Heart right ventricle (tissue), 16 donors: ENCODE data around the gene YIF1B. TPM values are rescaled to one million over a fixed set of nuclear protein-coding genes. Genes with fewer than 3 reads are reported as not detected.
"Not testable (repeated sequence)": the region's sequence is repeated elsewhere in the genome, so short reads cannot be mapped to it uniquely, and the experiment has no call there.

ENCODE experiments used
- ATAC-seq, 8 donors: fragments of 200-7000 bp; cut with Tn5 transposase; one replicate each; pipeline ENCODE4 v1.9.1; 2020; ENCODE audit warnings: mild to moderate bottlenecking in 8 of 8, moderate library complexity in 8 of 8, moderate number of reproducible peaks in 1 of 8
- DNase-seq, 2 donors: peaks; one replicate each; pipeline ENCODE4 v3.0.0-alpha.2; 2020
- H3K27ac ChIP-seq, 10 donors: fragments of 200-600 bp; sonication (generic) in 2 of 10; one replicate each; pipeline versions ENCODE4 v1.5.0 to v1.8.0; 2020 to 2022; ENCODE audit warnings: mild to moderate bottlenecking in 3 of 10
- H3K27me3 ChIP-seq, 7 donors: fragments of 200-600 bp; one replicate each; pipeline ENCODE4 v1.8.0; 2021 to 2022; ENCODE audit warnings: mild to moderate bottlenecking in 2 of 7
- H3K36me3 ChIP-seq, 9 donors: fragments of 200-600 bp; sonication (generic) in 1 of 9; one replicate each; pipeline versions ENCODE4 v1.5.0 to v1.8.0; 2020 to 2022; ENCODE audit warnings: mild to moderate bottlenecking in 2 of 9
- H3K4me1 ChIP-seq, 9 donors: fragments of 200-600 bp; sonication (generic) in 1 of 9; one replicate each; pipeline versions ENCODE4 v1.5.0 to v1.8.0; 2020 to 2022; ENCODE audit warnings: mild to moderate bottlenecking in 4 of 9
- H3K4me3 ChIP-seq, 10 donors: fragments of 200-600 bp; sonication (generic) in 2 of 10; one replicate each; pipeline versions ENCODE4 v1.5.0 to v1.8.0; 2020 to 2022; ENCODE audit warnings: mild to moderate bottlenecking in 7 of 10, moderate library complexity in 2 of 10
- H3K9me3 ChIP-seq, 11 donors: fragments of 200-600 bp in 10 of 11; sonication (generic) in 2 of 11; one replicate each; pipeline versions ENCODE4 v1.5.0 to v1.8.0; 2013 to 2022; ENCODE audit warnings: mild to moderate bottlenecking in 2 of 11, control low read depth in 1 of 11, moderate library complexity in 1 of 11
- WGBS, 2 donors: extraction: QIAGEN DNeasy Blood & Tissue Kit; methylation state at CpG; one replicate each; pipeline ENCODE4 v1.1.7; 2013; ENCODE audit warnings: inconsistent platforms in 1 of 2; 5-methylcytosine and 5-hydroxymethylcytosine counted together
- intact Hi-C, 10 donors: fragments of 100-400 bp; cut with DNase I; formaldehyde crosslinking; loops; one replicate each; pipeline versions ENCODE4 v1.11.1 to v1.14.2; 2022
- long read RNA-seq, 3 donors: library from polyadenylated mRNA; unstranded; transcript quantifications; one replicate each; pipeline ENCODE4 v2.0.0, GENCODE V29; 2020 to 2021
- polyA plus RNA-seq, 2 donors: library from polyadenylated mRNA; stranded (reverse); fragments of 200-250 nt; gene quantifications; one replicate each; pipeline ENCODE4 v1.2.3, GENCODE V29; 2013
- total RNA-seq, 10 donors: library from RNA; stranded (reverse); fragmentation: NEBNext Ultra II Directional in 3 of 10; extraction: Animal tissue kit (Norgen Biotek cat#: 25700) in 3 of 10; gene quantifications; one replicate each; pipeline versions ENCODE4 v1.2.1 to v1.2.4, GENCODE V29; 2021 to 2023
- TF ChIP-seq, protein P1 (sequence below), 9 donors: fragments of 200-600 bp; sonication (generic) in 2 of 9; IDR thresholded peaks; one replicate each; pipeline versions ENCODE4 v1.5.0 to v1.8.0; 2021 to 2022; ENCODE audit warnings: antibody characterized with exemption in 9 of 9, mild to moderate bottlenecking in 5 of 9, moderate library complexity in 1 of 9
- donor health status: Arrhythmogenic right ventricular cardiomyopathy.
- donor health status: ischemic (EF 13 %, LVEDD 7.1; RV severe dilation, severe dysfunction).
- donor health status: healthy with polysubstance abuse.
- donor health status: DM: no; HTN: yes; CAD: no.
- donor health status: DM: no; HTN: no; CAD: no.
- donor health status: ischemic (EF 25% LVEDD 6.9; RV normal size, moderate dysfunction).
- donor health status: ischemic (EF 25% LVEDD 5.7; RV mildly dilated, moderate dysfunction).
- donor health status: healthy.
- donor health status: DM: yes; HTN: yes; CAD: no.
- donor health status: Ischemic cardiomyopathy.
- donor health status: ischemic (EF 35%, LVEDD 5.7; RV mildly dilated, moderate dysfunction).
- donor health status: nonischemic (EF 11% LVEDD 7.7; RV severe dilation, severe dysfunction).
- donor health status: DM: yes; HTN: yes; CAD: no.
- donor health status: PGD.
- donor health status: ischemic (EF 29% LVEDD 5.4; RV normal size, mild dysfunction).
- donor health status: nonischemic (EF 23%, LVEDD 6.1; RV moderate dilation, normal function).

The YIF1B gene
- 10 to 100 TPM; 24.3 to 42.9 (median 30.2) TPM for total RNA-seq
- polyA plus RNA-seq: 100 to 1,000 TPM in 1 of 2 donors, 10 to 100 TPM in 1; 47.2 to 115 TPM
- long read RNA-seq, donor 1, transcript YIF1B-203 (8 exons, 1,225 nt): minor isoform, 7 of 40 reads
- long read RNA-seq, donor 1, transcript YIF1B-216 (8 exons, 1,181 nt): major isoform, 22 of 40 reads
- long read RNA-seq, donor 1, partial matches to known transcripts: 1 of 40 reads
- long read RNA-seq, donor 1, other reads (novel, unspliced or antisense): 6 of 40 reads
- long read RNA-seq, donor 2, transcript YIF1B-216 (8 exons, 1,181 nt): major isoform, 22 of 47 reads
- long read RNA-seq, donor 2, transcript YIF1B-203 (8 exons, 1,225 nt): minor isoform, 5 of 47 reads
- long read RNA-seq, donor 2, partial matches to known transcripts: 2 of 47 reads
- long read RNA-seq, donor 2, other reads (novel, unspliced or antisense): 8 of 47 reads
- long read RNA-seq, donor 3, transcript YIF1B-201 (8 exons, 964 nt): minor isoform, 6 of 76 reads
- long read RNA-seq, donor 3, transcript YIF1B-214 (8 exons, 940 nt): minor isoform, 5 of 76 reads
- long read RNA-seq, donor 3, transcript YIF1B-203 (8 exons, 1,225 nt): minor isoform, 14 of 76 reads
- long read RNA-seq, donor 3, transcript YIF1B-216 (8 exons, 1,181 nt): major isoform, 36 of 76 reads
- long read RNA-seq, donor 3, partial matches to known transcripts: 0 of 76 reads
- long read RNA-seq, donor 3, other reads (novel, unspliced or antisense): 10 of 76 reads

- TF ChIP-seq, protein P1, sequence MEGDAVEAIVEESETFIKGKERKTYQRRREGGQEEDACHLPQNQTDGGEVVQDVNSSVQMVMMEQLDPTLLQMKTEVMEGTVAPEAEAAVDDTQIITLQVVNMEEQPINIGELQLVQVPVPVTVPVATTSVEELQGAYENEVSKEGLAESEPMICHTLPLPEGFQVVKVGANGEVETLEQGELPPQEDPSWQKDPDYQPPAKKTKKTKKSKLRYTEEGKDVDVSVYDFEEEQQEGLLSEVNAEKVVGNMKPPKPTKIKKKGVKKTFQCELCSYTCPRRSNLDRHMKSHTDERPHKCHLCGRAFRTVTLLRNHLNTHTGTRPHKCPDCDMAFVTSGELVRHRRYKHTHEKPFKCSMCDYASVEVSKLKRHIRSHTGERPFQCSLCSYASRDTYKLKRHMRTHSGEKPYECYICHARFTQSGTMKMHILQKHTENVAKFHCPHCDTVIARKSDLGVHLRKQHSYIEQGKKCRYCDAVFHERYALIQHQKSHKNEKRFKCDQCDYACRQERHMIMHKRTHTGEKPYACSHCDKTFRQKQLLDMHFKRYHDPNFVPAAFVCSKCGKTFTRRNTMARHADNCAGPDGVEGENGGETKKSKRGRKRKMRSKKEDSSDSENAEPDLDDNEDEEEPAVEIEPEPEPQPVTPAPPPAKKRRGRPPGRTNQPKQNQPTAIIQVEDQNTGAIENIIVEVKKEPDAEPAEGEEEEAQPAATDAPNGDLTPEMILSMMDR (IDR thresholded peaks at IDR 0.05): peak in 2 of 9 donors; percentile 7 to 13
- Histone ChIP-seq H3K27ac (peak within 1 kb of the TSS; percentile 40 to 92 (median 82)), H3K9me3 (no peaks in the 10 kb centered on the region), H3K36me3 (no peaks in the 10 kb centered on the region), H3K4me3 (peak within 1 kb of the TSS; percentile 47 to 84 (median 70)), H3K27me3 (no peaks in the 10 kb centered on the region), H3K4me1 (peaks cover 3 to 72% (median 48%) of the 10 kb centered on the region in 9 donors)
- ATAC-seq (peak; percentile 94 to 97 (median 96)), DNase-seq (peak; percentile 95 to 97)
- intact Hi-C loops: loop anchor here in 7 of 10 donors (1.0 to 5.0 kb wide), 7 partner anchors 33 to 64 kb away; partner anchors contain the start of gene PPP1R14A (in 1 of the 7)
- WGBS, 2 donors: 1% methylated on average over 54 to 64 of the region's 64 CpGs
Measured at GRCh38 chr19:38315657-38316476, at the start of gene YIF1B. Gene YIF1B, minus strand, starts transcription at chr19:38315947. Its CDS starts 30 bp downstream, at chr19:38315917.

DNA sequence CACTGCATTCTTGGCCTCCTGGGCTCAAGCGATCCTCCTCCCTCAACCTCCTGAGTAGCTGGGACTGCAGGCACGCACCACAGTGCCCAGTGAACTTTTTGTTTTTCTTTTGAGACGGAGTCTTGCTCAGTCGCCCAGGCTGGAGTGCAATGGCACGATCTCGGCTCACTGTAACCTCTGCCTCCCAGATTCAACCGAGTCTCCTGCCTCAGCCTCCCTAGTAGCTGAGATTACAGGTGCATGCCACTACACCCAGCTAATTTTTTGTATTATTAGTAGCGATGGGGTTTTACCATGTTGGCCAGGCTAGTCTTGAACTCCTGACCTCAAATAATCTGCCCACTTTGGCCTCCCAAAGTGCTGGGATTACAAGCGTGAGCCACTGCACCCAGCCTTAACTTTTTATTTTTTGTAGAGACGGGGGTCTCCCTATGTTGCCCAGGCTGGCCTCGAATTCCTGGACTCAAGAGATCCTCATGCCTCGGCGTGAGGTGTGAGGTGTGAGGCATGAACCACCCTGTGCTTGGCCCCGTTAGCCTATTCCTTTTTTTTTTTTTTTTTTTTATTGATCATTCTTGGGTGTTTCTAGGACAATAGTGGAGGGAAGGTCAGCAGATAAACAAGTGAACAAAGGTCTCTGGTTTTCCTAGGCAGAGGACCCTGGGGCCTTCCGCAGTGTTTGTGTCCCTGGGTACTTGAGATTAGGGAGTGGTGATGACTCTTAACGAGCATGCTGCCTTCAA, 47.4 kb upstream of the YIF1B start:
- H3K9me3 ChIP-seq, H3K36me3 ChIP-seq, DNase-seq, intact Hi-C loops, ATAC-seq: not testable (repeated sequence)
- Histone ChIP-seq H3K4me3 (peak overlapping the region in 9 of 10 donors; percentile 63 to 94 (median 73)), H3K4me1 (peaks cover 0 to 20% (median 13%) of the 10 kb centered on the region in 9 donors), H3K27me3 (peaks cover 0 to 36% (median 12%) of the 10 kb centered on the region in 7 donors), H3K27ac (peak overlapping the region in 1 of 10 donors; percentile 78)
- 81 to 88% methylated on average over 14 of the region's 16 CpGs for WGBS, 2 donors

- 2 to 3% methylated on average over 68 of the region's 68 CpGs for WGBS, 2 donors
- H3K27me3 ChIP-seq: peaks cover 0 to 44% (median 15%) of the 10 kb centered on the region in 7 donors
- intact Hi-C loops: no loop called here
- DNase-seq (peak; percentile 82 to 86), ATAC-seq (peak; percentile 79 to 90 (median 82))
- H3K4me3 ChIP-seq: peak overlapping the region; percentile 44 to 94 (median 73)
- TF ChIP-seq, protein P1 (IDR thresholded peaks at IDR 0.05): no peak
- peaks cover 0 to 20% (median 13%) of the 10 kb centered on the region in 9 donors for H3K4me1 ChIP-seq
- no peaks in the 10 kb centered on the region for H3K9me3 ChIP-seq
- H3K27ac ChIP-seq: peak overlapping the region in 8 of 10 donors; percentile 36 to 78 (median 64)
- H3K36me3 ChIP-seq: no peaks in the 10 kb centered on the region
Measured at GRCh38 chr19:38362076-38362945, 46.6 kb upstream of the YIF1B start.
